HFF-Myc (cell line): ENCODE measurements around the gene TPM2.

ENCODE experiments used
- DNase-seq: peaks from one replicate; pipeline ENCODE4 v3.0.0-alpha.2; 2011; ENCODE audit warnings: low read depth; ENCODE audit errors: extremely low read depth
- H3K4me3 ChIP-seq: replicated peaks from 2 replicates; pipeline ENCODE4 v1.5.1; 2011; ENCODE audit warnings: low read depth, mild to moderate bottlenecking, control low read depth, low read length
- CTCF ChIP-seq: IDR thresholded peaks from 2 replicates; pipeline ENCODE4 v1.5.1; 2012; ENCODE audit warnings: mild to moderate bottlenecking, low read depth, low read length, control low read depth; ENCODE audit errors: missing control alignments

TPM2 gene

GRCh38 chr9:35685506-35685905 is 4.2 kb downstream of the TPM2 start:
- no peak overlapping the region for H3K4me3 ChIP-seq
- no peak for DNase-seq
- TF ChIP-seq CTCF: no peak

- TF ChIP-seq CTCF: no peak
- DNase-seq: no peak
- H3K4me3 ChIP-seq: no peak overlapping the region
These were observed 4.8 kb downstream of the TPM2 start for GRCh38 chr9:35684921-35685320.

- no peak for TF ChIP-seq CTCF
- DNase-seq: no peak
- no peak overlapping the region for H3K4me3 ChIP-seq
These were observed 6.4 kb downstream of the TPM2 start for GRCh38 chr9:35683323-35683722.

- H3K4me3 ChIP-seq: no peak overlapping the region
- TF ChIP-seq CTCF: no peak
- no peak for DNase-seq
These were observed 7.0 kb downstream of the TPM2 start for GRCh38 chr9:35682520-35683315.

GRCh38 chr9:35682051-35682450 is 7.7 kb downstream of the TPM2 start:
- H3K4me3 ChIP-seq: no peak overlapping the region
- no peak for DNase-seq
- TF ChIP-seq CTCF: no peak

GRCh38 chr9:35681341-35682002 is 8.3 kb downstream of the TPM2 start:
- no peak for TF ChIP-seq CTCF
- no peak overlapping the region for H3K4me3 ChIP-seq
- DNase-seq: no peak
